Trophoblast cell (in vitro differentiated cells and primary cell): ENCODE measurements around the gene CD3G.

ENCODE experiments used
- DNase-seq, 2 donors: peaks; one replicate each; pipeline ENCODE4 v3.0.0-alpha.2; 2016
- H2AFZ ChIP-seq: 2 replicates; pipeline ENCODE4 v1.6.1; 2013; ENCODE audit warnings: low read length, moderate library complexity, mild to moderate bottlenecking; ENCODE audit not compliant: insufficient read depth, poor library complexity
- H2AK5ac ChIP-seq: 2 replicates; pipeline ENCODE4 v1.6.1; 2013; ENCODE audit warnings: mild to moderate bottlenecking, low read length
- H2BK120ac ChIP-seq: 2 replicates; pipeline ENCODE4 v1.6.1; 2013; ENCODE audit warnings: low read length, mild to moderate bottlenecking, moderate library complexity; ENCODE audit not compliant: insufficient read depth, poor library complexity
- H2BK12ac ChIP-seq: 2 replicates; pipeline ENCODE4 v1.6.1; 2013; ENCODE audit warnings: mild to moderate bottlenecking, low read length, moderate library complexity
- H2BK5ac ChIP-seq: 2 replicates; pipeline ENCODE4 v1.6.1; 2013; ENCODE audit warnings: low read length, low read depth, moderate library complexity, mild to moderate bottlenecking; ENCODE audit not compliant: poor library complexity
- H3K14ac ChIP-seq: 2 replicates; pipeline ENCODE4 v1.6.1; 2013; ENCODE audit warnings: mild to moderate bottlenecking, low read length
- H3K18ac ChIP-seq: 2 replicates; pipeline ENCODE4 v1.6.1; 2013; ENCODE audit warnings: mild to moderate bottlenecking, low read length
- H3K23ac ChIP-seq: 2 replicates; pipeline ENCODE4 v1.6.1; 2013; ENCODE audit warnings: low read length
- H3K27ac ChIP-seq: 2 replicates; pipeline ENCODE4 v1.5.1; 2013; ENCODE audit warnings: low read depth, mild to moderate bottlenecking, inconsistent platforms, low read length, moderate library complexity
- H3K27me3 ChIP-seq: 2 replicates; pipeline ENCODE4 v1.6.1; 2013; ENCODE audit warnings: inconsistent platforms, mild to moderate bottlenecking, low read length, moderate library complexity; ENCODE audit not compliant: insufficient read depth
- H3K36me3 ChIP-seq, 2 experiments: 1 replicate in 1 of 2; 2 replicates in 1 of 2; pipeline ENCODE4 v1.6.1; 2013; ENCODE audit warnings: low read length in 2 of 2, mild to moderate bottlenecking in 2 of 2, moderate library complexity in 1 of 2; ENCODE audit not compliant: insufficient read depth in 2 of 2, control insufficient read depth in 1 of 2
- H3K4ac ChIP-seq: 2 replicates; pipeline ENCODE4 v1.6.1; 2013; ENCODE audit warnings: low read depth, mild to moderate bottlenecking, low read length, moderate library complexity
- H3K4me1 ChIP-seq, 2 experiments: 1 replicate in 1 of 2; 2 replicates in 1 of 2; pipeline ENCODE4 v1.6.1; 2013; ENCODE audit warnings: low read length in 2 of 2, mild to moderate bottlenecking in 2 of 2, moderate library complexity in 1 of 2; ENCODE audit not compliant: insufficient read depth in 2 of 2, control insufficient read depth in 1 of 2
- H3K4me2 ChIP-seq: 2 replicates; pipeline ENCODE4 v1.6.1; 2013; ENCODE audit warnings: inconsistent platforms, mild to moderate bottlenecking, low read length, moderate library complexity
- H3K4me3 ChIP-seq: 2 replicates; pipeline ENCODE4 v1.5.1; 2013; ENCODE audit warnings: mild to moderate bottlenecking, low read depth, low read length, inconsistent platforms
- H3K79me1 ChIP-seq: one replicate; pipeline ENCODE4 v1.6.1; 2013; ENCODE audit warnings: low read length
- H3K79me2 ChIP-seq: 2 replicates; pipeline ENCODE4 v1.6.1; 2013; ENCODE audit warnings: low read length, mild to moderate bottlenecking; ENCODE audit not compliant: control insufficient read depth, insufficient read depth, poor library complexity
- H3K9ac ChIP-seq: 2 replicates; pipeline ENCODE4 v1.6.1; 2013; ENCODE audit warnings: mild to moderate bottlenecking, low read length
- H3K9me3 ChIP-seq: 2 replicates; pipeline ENCODE4 v1.6.1; 2013; ENCODE audit warnings: low read depth, mild to moderate bottlenecking, control low read depth, inconsistent platforms, low read length; ENCODE audit not compliant: insufficient read depth
- H4K12ac ChIP-seq: 2 replicates; pipeline ENCODE4 v1.6.1; 2013; ENCODE audit warnings: low read depth, mild to moderate bottlenecking, low read length, moderate library complexity
- H4K8ac ChIP-seq: 2 replicates; pipeline ENCODE4 v1.6.1; 2013; ENCODE audit warnings: low read depth, mild to moderate bottlenecking, low read length, moderate library complexity
- H4K91ac ChIP-seq: one replicate; pipeline ENCODE4 v1.6.1; 2013; ENCODE audit warnings: low read depth, mild to moderate bottlenecking, low read length, moderate library complexity
- WGBS: extraction: QIAGEN DNeasy Blood & Tissue Kit; methylation state at CpG from one replicate; pipeline ENCODE4 v1.1.7; 2013; ENCODE audit warnings: missing lambda C conversion rate; ENCODE audit not compliant: insufficient read length, insufficient coverage; ENCODE audit errors: extremely low coverage; 5-methylcytosine and 5-hydroxymethylcytosine counted together

CD3G gene

DNA sequence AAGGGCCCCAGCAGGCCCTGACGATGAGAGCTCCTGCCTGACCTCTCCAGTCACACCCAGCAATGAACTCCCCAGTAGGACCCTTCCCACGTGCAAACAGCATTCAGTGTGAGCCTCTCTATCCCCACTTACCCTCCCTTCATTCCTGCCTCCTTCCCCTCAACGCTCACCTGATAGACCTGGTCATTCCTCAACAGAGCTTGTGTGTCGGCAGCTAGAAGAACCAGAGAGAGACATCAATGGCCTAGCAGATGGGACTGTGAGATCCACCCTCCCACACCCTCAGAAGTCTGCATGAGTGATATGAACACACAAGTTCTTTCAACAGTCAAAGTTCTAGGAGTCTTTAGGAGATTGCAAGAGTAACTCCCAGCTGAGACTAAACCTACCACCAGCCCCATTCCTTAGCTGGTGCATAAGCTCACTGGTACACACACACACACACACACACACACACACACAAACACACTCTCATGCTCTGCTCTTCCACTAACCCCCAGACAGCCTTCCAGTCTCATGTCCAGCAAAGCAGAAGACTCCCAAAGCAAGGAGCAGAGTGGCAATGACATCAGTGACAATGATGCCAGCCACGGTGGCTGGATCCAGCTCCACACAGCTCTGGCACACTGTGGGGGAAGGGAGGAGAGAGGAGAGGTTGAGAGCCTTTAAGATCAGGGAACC is 4.7 kb upstream of the CD3G start:
- no peak overlapping the region for H3K4me2 ChIP-seq
- H2BK120ac ChIP-seq, result no peak overlapping the region
- H4K91ac ChIP-seq, result no peak overlapping the region
- H4K12ac ChIP-seq, result no peak overlapping the region
- H2AK5ac ChIP-seq, result no peak overlapping the region
- H3K79me1 ChIP-seq, result no peaks in the 10 kb centered on the region
- H3K36me3 ChIP-seq, result no peaks in the 10 kb centered on the region
- no peaks in the 10 kb centered on the region for H3K9me3 ChIP-seq
- H3K9ac ChIP-seq, result no peak overlapping the region
- H3K27me3 ChIP-seq, result no peaks in the 10 kb centered on the region
- no peak for DNase-seq
- H3K4ac ChIP-seq, result no peak overlapping the region
- H4K8ac ChIP-seq, result no peak overlapping the region
- WGBS, result no CpG with 5 or more reads among the region's 5 CpGs
- no peaks in the 10 kb centered on the region for H3K79me2 ChIP-seq
- H2AFZ ChIP-seq, result no peak overlapping the region
- H3K4me1 ChIP-seq, result no peaks in the 10 kb centered on the region
- H2BK12ac ChIP-seq, result no peak overlapping the region
- H3K23ac ChIP-seq, result no peak overlapping the region
- no peak overlapping the region for H2BK5ac ChIP-seq
- no peak overlapping the region for H3K18ac ChIP-seq
- H3K14ac ChIP-seq, result no peak overlapping the region
- no peak overlapping the region for H3K4me3 ChIP-seq
- no peak overlapping the region for H3K27ac ChIP-seq

DNA sequence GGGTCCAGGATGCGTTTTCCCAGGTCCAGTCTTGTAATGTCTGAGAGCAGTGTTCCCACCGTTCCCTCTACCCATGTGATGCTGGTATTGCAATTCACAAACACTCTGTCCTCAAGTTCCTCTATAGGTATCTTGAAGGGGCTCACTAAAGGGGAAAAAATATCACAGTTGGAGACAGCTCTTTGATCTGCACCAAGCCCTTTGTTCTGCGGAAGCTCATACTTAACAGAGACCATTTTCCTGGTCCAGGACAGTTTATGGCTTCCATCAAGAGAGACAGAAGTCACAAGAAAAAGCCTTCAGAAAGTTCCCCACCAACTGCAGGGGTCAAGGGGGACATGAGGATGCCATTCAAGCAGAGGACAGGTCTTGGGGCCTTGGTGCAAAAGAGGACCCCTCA is 3.7 kb upstream of the CD3G start:
- no peak overlapping the region for H4K91ac ChIP-seq
- H3K14ac ChIP-seq, result no peak overlapping the region
- no peak overlapping the region for H4K8ac ChIP-seq
- no peak overlapping the region for H2BK12ac ChIP-seq
- H2AK5ac ChIP-seq, result no peak overlapping the region
- H3K27ac ChIP-seq, result no peak overlapping the region
- H3K27me3 ChIP-seq, result no peaks in the 10 kb centered on the region
- H3K4me2 ChIP-seq, result no peak overlapping the region
- no peak overlapping the region for H3K4ac ChIP-seq
- H2BK5ac ChIP-seq, result no peak overlapping the region
- H4K12ac ChIP-seq, result no peak overlapping the region
- H2AFZ ChIP-seq, result no peak overlapping the region
- no peak overlapping the region for H3K4me3 ChIP-seq
- no peaks in the 10 kb centered on the region for H3K36me3 ChIP-seq
- no peaks in the 10 kb centered on the region for H3K9me3 ChIP-seq
- H3K79me2 ChIP-seq, result no peaks in the 10 kb centered on the region
- H2BK120ac ChIP-seq, result no peak overlapping the region
- WGBS, result no CpG with 5 or more reads among the region's 3 CpGs
- H3K23ac ChIP-seq, result no peak overlapping the region
- no peak for DNase-seq
- no peak overlapping the region for H3K18ac ChIP-seq
- H3K9ac ChIP-seq, result no peak overlapping the region
- H3K4me1 ChIP-seq, result no peaks in the 10 kb centered on the region
- no peaks in the 10 kb centered on the region for H3K79me1 ChIP-seq

DNA sequence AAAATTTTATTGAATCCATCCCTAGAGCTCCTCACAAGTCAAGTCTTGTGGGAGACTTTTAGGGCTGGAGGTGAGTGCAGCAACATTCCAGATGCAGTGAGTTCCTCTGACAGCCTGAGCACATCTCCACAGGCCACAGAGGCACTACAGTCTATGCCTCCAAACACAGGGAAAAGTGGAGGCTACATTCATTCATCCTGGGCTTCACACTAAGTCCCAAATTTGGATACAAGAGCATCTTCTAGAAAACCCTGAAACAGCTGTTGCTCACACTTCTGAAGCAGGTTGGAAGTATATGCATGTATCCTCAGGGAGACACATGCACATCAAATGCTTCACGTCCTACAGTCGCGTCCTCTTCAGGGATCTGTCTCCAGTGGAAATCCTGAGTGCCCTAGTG is 2.9 kb upstream of the CD3G start:
- Histone ChIP-seq H4K91ac (no peak overlapping the region), H3K4me3 (no peak overlapping the region), H3K4ac (no peak overlapping the region), H3K9me3 (no peaks in the 10 kb centered on the region), H4K12ac (no peak overlapping the region), H3K27ac (no peak overlapping the region), H4K8ac (no peak overlapping the region), H3K4me1 (no peaks in the 10 kb centered on the region), H3K23ac (no peak overlapping the region), H3K79me1 (no peaks in the 10 kb centered on the region), H3K4me2 (no peak overlapping the region), H3K18ac (no peak overlapping the region), H3K27me3 (no peaks in the 10 kb centered on the region), H3K36me3 (no peaks in the 10 kb centered on the region), H3K14ac (no peak overlapping the region), H2AFZ (no peak overlapping the region), H2BK5ac (no peak overlapping the region), H3K9ac (no peak overlapping the region), H2AK5ac (no peak overlapping the region), H2BK120ac (no peak overlapping the region), H2BK12ac (no peak overlapping the region), H3K79me2 (no peaks in the 10 kb centered on the region)
- WGBS, result no CpG with 5 or more reads among the region's 3 CpGs
- no peak for DNase-seq

DNA sequence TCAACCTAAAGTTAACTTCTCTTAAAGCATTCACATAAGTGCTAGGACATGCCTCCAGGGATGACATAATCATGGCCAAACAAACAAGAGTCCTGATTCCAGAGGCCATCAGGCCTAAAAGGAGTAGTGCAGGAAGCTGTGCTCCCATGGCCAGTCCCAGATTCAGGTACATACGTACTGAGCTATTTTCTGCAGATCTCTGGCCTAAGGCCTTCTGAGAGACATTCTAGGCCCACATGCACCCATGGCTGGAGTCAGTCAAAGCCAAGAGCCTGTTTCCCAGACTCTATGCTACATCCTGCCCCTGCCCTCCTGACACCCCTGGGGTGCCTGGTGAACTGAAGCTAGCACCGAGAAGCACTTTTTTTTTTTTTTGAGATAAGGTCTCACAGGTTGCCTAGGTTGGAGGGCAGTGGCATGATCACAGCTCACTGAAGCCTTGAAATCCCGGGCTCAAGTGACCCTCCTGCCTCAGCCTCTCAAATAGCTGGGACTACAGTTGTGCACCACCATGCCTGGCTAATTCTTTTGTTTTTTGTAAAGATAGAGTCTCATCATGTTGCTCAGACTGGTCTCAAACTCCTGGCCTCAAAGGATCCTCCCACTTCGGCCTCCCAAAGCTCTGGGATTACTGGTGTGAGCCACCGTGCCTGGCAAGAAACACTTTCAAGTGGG is 2.2 kb upstream of the CD3G start:
- no peak overlapping the region for H3K4ac ChIP-seq
- no peak overlapping the region for H4K91ac ChIP-seq
- H2BK5ac ChIP-seq, result no peak overlapping the region
- H3K9ac ChIP-seq, result no peak overlapping the region
- H2AK5ac ChIP-seq, result no peak overlapping the region
- no peak overlapping the region for H2AFZ ChIP-seq
- no peaks in the 10 kb centered on the region for H3K79me1 ChIP-seq
- H3K4me2 ChIP-seq, result no peak overlapping the region
- no peak overlapping the region for H2BK12ac ChIP-seq
- H4K8ac ChIP-seq, result no peak overlapping the region
- no peak overlapping the region for H3K27ac ChIP-seq
- no peak overlapping the region for H3K4me3 ChIP-seq
- H4K12ac ChIP-seq, result no peak overlapping the region
- no peaks in the 10 kb centered on the region for H3K27me3 ChIP-seq
- H3K36me3 ChIP-seq, result no peaks in the 10 kb centered on the region
- H3K14ac ChIP-seq, result no peak overlapping the region
- no peaks in the 10 kb centered on the region for H3K9me3 ChIP-seq
- no CpG with 5 or more reads among the region's 5 CpGs for WGBS
- no peaks in the 10 kb centered on the region for H3K4me1 ChIP-seq
- H2BK120ac ChIP-seq, result no peak overlapping the region
- no peak for DNase-seq
- no peaks in the 10 kb centered on the region for H3K79me2 ChIP-seq
- H3K23ac ChIP-seq, result no peak overlapping the region
- no peak overlapping the region for H3K18ac ChIP-seq
